Right lobe of liver (tissue), 4 donors: ENCODE measurements around the gene CFAP107.

Experiments used
- POLR2A ChIP-seq: fragments of 450-650 bp; IDR thresholded peaks from one replicate; pipeline ENCODE4 v1.6.1; 2017; ENCODE audit warnings: antibody characterized with exemption, mild to moderate bottlenecking
- TF ChIP-seq, protein P1 (sequence below), 4 donors: fragments of 200-600 bp in 3 of 4; fragments of 450-650 bp in 1 of 4; IDR thresholded peaks; one replicate each; pipeline versions ENCODE4 v1.5.1 to v1.8.0; 2016 to 2022; ENCODE audit warnings: antibody characterized with exemption in 4 of 4, mild to moderate bottlenecking in 2 of 4
- donor health status: DM: no; HTN: no; CAD: no.
- donor health status: DM: no; HTN: no; CAD: no.
- donor health status: DM: no; HTN: yes; CAD: no.

DNA sequence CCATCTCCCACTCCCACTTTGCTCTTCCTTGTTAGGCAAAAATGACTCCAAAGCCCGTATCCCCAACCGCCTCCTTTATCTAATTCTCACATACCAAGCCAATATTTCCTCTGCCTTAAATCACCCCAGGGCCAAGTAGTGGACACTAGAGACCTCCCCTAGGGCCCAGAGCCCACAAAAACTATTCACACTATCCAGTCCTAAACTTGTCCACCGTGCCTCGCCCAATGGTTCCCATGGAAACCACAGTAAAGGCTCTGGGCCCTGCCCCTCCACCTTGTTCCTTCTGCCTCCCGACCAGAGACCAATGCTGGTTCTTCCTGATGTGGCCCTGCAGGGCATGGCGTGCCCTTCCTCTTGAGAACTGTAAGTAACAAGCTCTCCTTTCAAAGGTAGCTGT, 11.8 kb downstream of the CFAP107 start:
- TF ChIP-seq, protein P1, sequence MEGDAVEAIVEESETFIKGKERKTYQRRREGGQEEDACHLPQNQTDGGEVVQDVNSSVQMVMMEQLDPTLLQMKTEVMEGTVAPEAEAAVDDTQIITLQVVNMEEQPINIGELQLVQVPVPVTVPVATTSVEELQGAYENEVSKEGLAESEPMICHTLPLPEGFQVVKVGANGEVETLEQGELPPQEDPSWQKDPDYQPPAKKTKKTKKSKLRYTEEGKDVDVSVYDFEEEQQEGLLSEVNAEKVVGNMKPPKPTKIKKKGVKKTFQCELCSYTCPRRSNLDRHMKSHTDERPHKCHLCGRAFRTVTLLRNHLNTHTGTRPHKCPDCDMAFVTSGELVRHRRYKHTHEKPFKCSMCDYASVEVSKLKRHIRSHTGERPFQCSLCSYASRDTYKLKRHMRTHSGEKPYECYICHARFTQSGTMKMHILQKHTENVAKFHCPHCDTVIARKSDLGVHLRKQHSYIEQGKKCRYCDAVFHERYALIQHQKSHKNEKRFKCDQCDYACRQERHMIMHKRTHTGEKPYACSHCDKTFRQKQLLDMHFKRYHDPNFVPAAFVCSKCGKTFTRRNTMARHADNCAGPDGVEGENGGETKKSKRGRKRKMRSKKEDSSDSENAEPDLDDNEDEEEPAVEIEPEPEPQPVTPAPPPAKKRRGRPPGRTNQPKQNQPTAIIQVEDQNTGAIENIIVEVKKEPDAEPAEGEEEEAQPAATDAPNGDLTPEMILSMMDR (IDR thresholded peaks at IDR 0.05) = no peak
- no peak for TF ChIP-seq POLR2A
